K562 (cell line): ENCODE results near the gene UQCR11. TPM values are rescaled to one million over a fixed set of nuclear protein-coding genes. Genes with fewer than 3 reads are reported as not detected.

Source experiments
- ATAC-seq: fragments of 200-7000 bp; cut with Tn5 transposase; 3 replicates; pipeline ENCODE4 v1.9.1; 2020; ENCODE audit warnings: moderate library complexity
- BruUV-seq: library from RNA; stranded (reverse); fragments of 400-500 nt; replicated peaks from 2 replicates; lab custom pipeline; 2021; lab: Mats Ljungman, UMichigan
- CTCF ChIA-PET: fragments of 300-600 bp; formaldehyde crosslinking; extraction: SDS; loops from one replicate; lab custom pipeline; 2021; ENCODE audit warnings: low intra/inter-chr PET ratio; lab: Yijun Ruan, JAX
- POLR2A ChIA-PET: fragments of 300-600, 350-650 bp; sonication (Branson Sonifier 250); formaldehyde crosslinking; extraction: SDS; loops from one replicate; lab custom pipeline; 2021; ENCODE audit warnings: antibody characterized with exemption, inconsistent platforms; lab: Yijun Ruan, JAX
- DNase-seq, 4 experiments: peaks; one replicate each; pipeline versions ENCODE4 v3.0.0 to v3.0.0-alpha.2; 2011 to 2018; ENCODE audit warnings: low spot score in 3 of 4, mixed read lengths in 3 of 4; ENCODE audit errors: extremely low read depth in 1 of 4
- FAIRE-seq: peaks from 2 replicates; lab custom pipeline; 2011; peaks lifted over from hg19 to GRCh38; lab: Jason Lieb, UNC
- H2AFZ ChIP-seq: 2 replicates; pipeline ENCODE4 v1.6.0; 2011; ENCODE audit warnings: low read depth, low read length, control low read depth, inconsistent platforms
- H3K27ac ChIP-seq: fragments of 200-600 bp; 3 replicates; pipeline ENCODE4 v1.8.0; 2011; ENCODE audit warnings: low read depth, mild to moderate bottlenecking, control low read depth, inconsistent platforms, low read length, moderate library complexity, mixed read lengths; ENCODE audit errors: extremely low read depth
- H3K27me3 ChIP-seq, 2 experiments: fragments of 300-600 bp in 1 of 2; 2 replicates in 1 of 2; 3 replicates in 1 of 2; pipeline versions ENCODE4 v1.6.0 to v1.8.0; 2011; ENCODE audit warnings: inconsistent platforms in 2 of 2, low read length in 2 of 2, mild to moderate bottlenecking in 1 of 2, mixed read lengths in 1 of 2, moderate library complexity in 1 of 2; ENCODE audit not compliant: control insufficient read depth in 2 of 2, insufficient read depth in 2 of 2
- H3K36me3 ChIP-seq: fragments of 300-600 bp; 3 replicates; pipeline ENCODE4 v1.8.0; 2011; ENCODE audit warnings: mild to moderate bottlenecking, low read length, inconsistent platforms; ENCODE audit not compliant: control insufficient read depth, insufficient read depth
- H3K4me1 ChIP-seq, 2 experiments: fragments of 200-600 bp in 1 of 2; replicated peaks in 1 of 2; 2 replicates in 1 of 2; 3 replicates in 1 of 2; pipeline versions ENCODE4 v1.5.1 to v1.8.0; 2011; ENCODE audit warnings: inconsistent platforms in 2 of 2, low read length in 2 of 2, mild to moderate bottlenecking in 1 of 2, mixed read lengths in 1 of 2, moderate library complexity in 1 of 2; ENCODE audit not compliant: control insufficient read depth in 2 of 2, insufficient read depth in 2 of 2
- H3K4me2 ChIP-seq: 2 replicates; pipeline ENCODE4 v1.6.1; 2011; ENCODE audit warnings: low read length, control low read depth, inconsistent platforms, mixed read lengths; ENCODE audit not compliant: insufficient read depth
- H3K4me3 ChIP-seq: fragments of 200-600 bp; sonication (generic), shearing (Covaris generic); 2 replicates; pipeline ENCODE4 v1.5.1; 2016; ENCODE audit warnings: control low read depth, inconsistent platforms
- H3K79me2 ChIP-seq: fragments of 200-600 bp; 3 replicates; pipeline ENCODE4 v1.8.0; 2011; ENCODE audit warnings: low read length, inconsistent platforms; ENCODE audit not compliant: control insufficient read depth, insufficient read depth
- H3K9ac ChIP-seq, 2 experiments: 2 replicates each; pipeline versions ENCODE4 v1.6.0 to v1.6.1; 2011; ENCODE audit warnings: low read depth in 2 of 2, low read length in 2 of 2, control low read depth in 1 of 2, inconsistent platforms in 1 of 2, mild to moderate bottlenecking in 1 of 2, mixed read lengths in 1 of 2; ENCODE audit not compliant: insufficient read depth in 1 of 2
- H3K9me1 ChIP-seq: one replicate; pipeline ENCODE4 v1.6.0; 2011; ENCODE audit warnings: inconsistent platforms, mild to moderate bottlenecking, low read length, moderate library complexity; ENCODE audit not compliant: control insufficient read depth, insufficient read depth
- H3K9me3 ChIP-seq: replicated peaks from 2 replicates; pipeline ENCODE4 v1.5.1; 2011; ENCODE audit warnings: low read depth, low read length, inconsistent platforms; ENCODE audit not compliant: control insufficient read depth, insufficient read depth
- H4K20me1 ChIP-seq: replicated peaks from 2 replicates; pipeline ENCODE4 v1.6.1; 2011; ENCODE audit warnings: low read length, inconsistent platforms, mixed read lengths; ENCODE audit not compliant: control insufficient read depth, insufficient read depth
- CREM ChIP-seq: IDR thresholded peaks from 2 replicates; pipeline ENCODE4 v1.6.1; 2014; ENCODE audit warnings: antibody characterized with exemption, low read depth
- E2F3 ChIP-seq: fragments of 250-450 bp; sonication (Bioruptor Pico); IDR thresholded peaks from 2 replicates; pipeline ENCODE4 v1.4.0; 2020; ENCODE audit warnings: mild to moderate bottlenecking
- JUNB ChIP-seq: fragments of 450-650 bp; formaldehyde crosslinking; conservative IDR thresholded peaks from 2 replicates; pipeline ENCODE4 v1.4.0; 2020; ENCODE audit warnings: mild to moderate bottlenecking
- KAT7 ChIP-seq: sonication (generic); formaldehyde crosslinking; IDR thresholded peaks from 2 replicates; pipeline ENCODE4 v1.8.0; 2022; ENCODE audit warnings: missing genetic modification reagents, mild to moderate bottlenecking, borderline replicate concordance
- KLF13 ChIP-seq: fragments of 450-650 bp; IDR thresholded peaks from 2 replicates; pipeline ENCODE4 v1.6.1; 2016; ENCODE audit warnings: missing genetic modification characterization, low read depth, mild to moderate bottlenecking, missing compliant biosample characterization, moderate library complexity, borderline replicate concordance
- MLLT1 ChIP-seq, 2 experiments: fragments of 450-650 bp; IDR thresholded peaks; 2 replicates each; pipeline ENCODE4 v1.6.1; 2016
- NCOA4 ChIP-seq: fragments of 450-650 bp; IDR thresholded peaks from 2 replicates; pipeline ENCODE4 v1.6.1; 2018; ENCODE audit warnings: mild to moderate bottlenecking; ENCODE audit not compliant: partially characterized antibody
- POLR2G ChIP-seq: fragments of 200-400 bp; formaldehyde crosslinking; IDR thresholded peaks from 2 replicates; pipeline ENCODE4 v1.6.1; 2017; ENCODE audit warnings: low read depth, mild to moderate bottlenecking, antibody characterized with exemption, low read length, moderate library complexity
- RBM22 ChIP-seq: fragments of 200-400 bp; formaldehyde crosslinking; IDR thresholded peaks from 2 replicates; pipeline ENCODE4 v1.6.1; 2018; ENCODE audit warnings: low read length, low read depth; ENCODE audit not compliant: poor library complexity, severe bottlenecking
- RFX5 ChIP-seq: IDR thresholded peaks from 2 replicates; pipeline ENCODE4 v1.6.1; 2011; ENCODE audit warnings: low read depth, mild to moderate bottlenecking, improper control_type of control experiment, low read length
- SETDB1 ChIP-seq: IDR thresholded peaks from one replicate; pipeline ENCODE4 v1.6.1; 2012; ENCODE audit warnings: low read length, control low read depth, inconsistent platforms
- STAT5B ChIP-seq: fragments of 250-450 bp; sonication (Bioruptor Pico); IDR thresholded peaks from 2 replicates; pipeline ENCODE4 v1.8.0; 2021; ENCODE audit warnings: mild to moderate bottlenecking, inconsistent platforms
- ZC3H8 ChIP-seq: fragments of 450-650 bp; IDR thresholded peaks from 2 replicates; pipeline ENCODE4 v1.6.1; 2017
- ZNF143 ChIP-seq: sonication (generic); formaldehyde crosslinking; IDR thresholded peaks from 2 replicates; pipeline ENCODE4 v1.9.0; 2022; ENCODE audit warnings: mild to moderate bottlenecking, missing genetic modification reagents
- ZNF24 ChIP-seq: fragments of 450-650 bp; IDR thresholded peaks from 2 replicates; pipeline ENCODE4 v1.6.1; 2016
- ZNF507 ChIP-seq: conservative IDR thresholded peaks from 2 replicates; pipeline ENCODE4 v1.6.1; 2017; ENCODE audit warnings: missing genetic modification characterization, missing compliant biosample characterization
- ZNF696 ChIP-seq: fragments of 250-450 bp; sonication (Bioruptor Pico); conservative IDR thresholded peaks from 2 replicates; pipeline ENCODE4 v1.4.0; 2020; ENCODE audit warnings: mild to moderate bottlenecking, moderate library complexity
- WGBS: fragments of 100-300 bp; shearing (Covaris generic); methylation state at CpG from one replicate; pipeline ENCODE4 v1.1.6; 2016; ENCODE audit warnings: low coverage, mixed read lengths; ENCODE audit not compliant: insufficient coverage; ENCODE audit errors: missing lambda C conversion rate; 5-methylcytosine and 5-hydroxymethylcytosine counted together
- in situ Hi-C: fragments of 300-500 bp; cut with MboI; formaldehyde crosslinking; loops from 4 replicates; pipeline ENCODE4 v1.15.0; 2018; ENCODE audit warnings: inconsistent platforms, mixed read lengths
- intact Hi-C: fragments of 100-400 bp; cut with micrococcal nuclease; formaldehyde crosslinking; loops from 2 replicates; pipeline ENCODE4 v1.14.2; 2022
- polyA plus RNA-seq, 8 experiments: library from polyadenylated mRNA; depleted of rRNA in 4 of 8; stranded (reverse) in 5 of 8; unstranded in 3 of 8; fragments of >200 nt; fragmentation: Nextera tagmentation in 2 of 8; fragmentation: Illumina TruSeq in 1 of 8; extraction: Ambion mirVana in 2 of 8; extraction: Trizol in 1 of 8; gene quantifications; 2 replicates each; pipeline versions ENCODE4 v1.2.1 to v1.2.3, GENCODE V29; 2011 to 2014; ENCODE audit warnings: inconsistent platforms in 1 of 8, missing spikeins in 1 of 8
- total RNA-seq, 7 experiments: library from RNA; depleted of rRNA in 6 of 7; stranded (reverse); fragments of >200 nt in 6 of 7; fragmentation: Illumina TruSeq in 2 of 7; extraction: Trizol in 2 of 7; gene quantifications; 2 replicates each; pipeline versions ENCODE4 v1.2.1 to v1.2.3, GENCODE V29; 2011 to 2021; ENCODE audit warnings: low replicate concordance in 1 of 7

Gene UQCR11
- total and polyA plus RNA-seq, 9 of the 15 experiments (the other 6 are each of a cell fraction or from before 2014, with no cell fraction given): 57.6 to 394 (median 259) TPM

- H3K27me3 ChIP-seq: no peaks in the 10 kb centered on the region
- no peak overlapping the region for H3K4me3 ChIP-seq
- BruUV-seq: no TSS peak
- H3K27ac ChIP-seq: no peak overlapping the region
- DNase-seq (no peak), ATAC-seq (no peak), FAIRE-seq (no peak)
- peaks cover 92% of the 10 kb centered on the region for H3K36me3 ChIP-seq
- peaks cover 0 to 53% of the 10 kb centered on the region in 2 experiments; a peak in 2 of 5 replicates for H3K4me1 ChIP-seq
- TF ChIP-seq ZNF696 (CRISPR knock-in tag) (no peak), KAT7 (CRISPR knock-in tag) (no peak), RBM22 (peak; percentile 59), ZNF24 (no peak), CREM (no peak), E2F3 (CRISPR knock-in tag) (no peak), ZC3H8 (no peak), ZNF507 (tag) (no peak), STAT5B (CRISPR knock-in tag) (no peak), ZNF143 (CRISPR knock-in tag) (no peak), POLR2G (peak; percentile 48), JUNB (no peak), KLF13 (tag) (no peak), SETDB1 (no peak), RFX5 (no peak), MLLT1 (IDR thresholded peaks at IDR 0.05) (no peak), NCOA4 (no peak)
- H4K20me1 ChIP-seq: no peaks in the 10 kb centered on the region
- H3K9me3 ChIP-seq: no peaks in the 10 kb centered on the region
- intact Hi-C loops: no loop called here
- H2AFZ ChIP-seq: no peak overlapping the region
- CTCF ChIA-PET: no interaction called here
- WGBS: 94% methylated on average over 15 of the region's 32 CpGs
- no peak overlapping the region for H3K4me2 ChIP-seq
- H3K9ac ChIP-seq: no peak overlapping the region
- POLR2A ChIA-PET: interaction anchor here (0.7 kb wide), 1 partner anchor 81 kb away, joined by 3 read pairs; no protein-coding TSS in a partner anchor
- no peaks in the 10 kb centered on the region for H3K9me1 ChIP-seq
- in situ Hi-C loops: no loop called here
- no peaks in the 10 kb centered on the region for H3K79me2 ChIP-seq
Observed at GRCh38 chr19:1613808-1614570, 8.7 kb upstream of the UQCR11 start.
